Small intestine (tissue), 7 donors: Measurements from ENCODE around the gene ELP2. TPM values are rescaled to one million over a fixed set of nuclear protein-coding genes. Genes with fewer than 3 reads are reported as not detected.
A peak's percentile ranks its signal among the peaks of the same experiment; 100 is the strongest.

Experiments used
- DNase-seq, 2 donors: peaks; one replicate each; pipeline versions ENCODE4 v3.0.0 to v3.0.0-alpha.2; 2013
- FAIRE-seq: peaks from 2 replicates; lab custom pipeline; 2012; peaks lifted over from hg19 to GRCh38; lab: Jason Lieb, UNC
- H3K27ac ChIP-seq, 3 donors: one replicate each; pipeline ENCODE4 v1.5.1; 2013; ENCODE audit warnings: low read length in 2 of 3, mild to moderate bottlenecking in 2 of 3, control low read depth in 1 of 3, inconsistent platforms in 1 of 3, low read depth in 1 of 3, moderate library complexity in 1 of 3
- H3K27me3 ChIP-seq, 3 donors: one replicate each; pipeline ENCODE4 v1.6.1; 2013; ENCODE audit warnings: low read length in 3 of 3, inconsistent platforms in 1 of 3; ENCODE audit not compliant: control insufficient read depth in 3 of 3, insufficient read depth in 3 of 3
- H3K36me3 ChIP-seq, 3 donors: one replicate each; pipeline ENCODE4 v1.6.1; 2013; ENCODE audit warnings: low read length in 3 of 3, inconsistent platforms in 1 of 3, low read depth in 1 of 3, mild to moderate bottlenecking in 1 of 3, moderate library complexity in 1 of 3; ENCODE audit not compliant: control insufficient read depth in 3 of 3, insufficient read depth in 2 of 3
- H3K4me1 ChIP-seq, 3 donors: one replicate each; pipeline ENCODE4 v1.6.1; 2013; ENCODE audit warnings: low read length in 2 of 3, inconsistent platforms in 1 of 3, low read depth in 1 of 3, mild to moderate bottlenecking in 1 of 3, moderate library complexity in 1 of 3; ENCODE audit not compliant: control insufficient read depth in 3 of 3, insufficient read depth in 2 of 3
- H3K4me3 ChIP-seq, 3 donors: one replicate each; pipeline ENCODE4 v1.5.1; 2013; ENCODE audit warnings: low read length in 3 of 3, control low read depth in 1 of 3, inconsistent platforms in 1 of 3, low read depth in 1 of 3, mild to moderate bottlenecking in 1 of 3, moderate library complexity in 1 of 3
- H3K9me3 ChIP-seq, 2 donors: one replicate each; pipeline ENCODE4 v1.6.1; 2013; ENCODE audit warnings: low read depth in 1 of 2, low read length in 1 of 2; ENCODE audit not compliant: control insufficient read depth in 2 of 2, insufficient read depth in 1 of 2
- WGBS, 3 donors: extraction: QIAGEN DNeasy Blood & Tissue Kit; methylation state at CpG; one replicate each; pipeline ENCODE4 v1.1.7; 2013; 5-methylcytosine and 5-hydroxymethylcytosine counted together
- polyA plus RNA-seq, 4 donors: library from polyadenylated mRNA; stranded (reverse) in 3 of 4; unstranded in 1 of 4; fragments of 200-250 nt in 3 of 4; fragments of 120-200 nt in 1 of 4; gene quantifications; one replicate each; pipeline versions ENCODE4 v1.2.1 to v1.2.3, GENCODE V29; 2013
- donor health status: healthy with polysubstance abuse.
- donor health status: control.
- donor health status: control.
- donor health status: Bipolar disorder and iron deficiency.
- donor health status: healthy.

The ELP2 gene
- polyA plus RNA-seq, 4 donors: 30.2 to 93.4 (median 31.7) TPM

GRCh38 chr18:36188916-36189315 lies 59.2 kb downstream of the ELP2 start:
- no peak for FAIRE-seq
- Histone ChIP-seq H3K27me3 (peaks cover 0 to 19% (median 0%) of the 10 kb centered on the region in 3 donors), H3K4me3 (peak overlapping the region in 1 of 3 donors; percentile 89), H3K36me3 (no peaks in the 10 kb centered on the region), H3K9me3 (no peaks in the 10 kb centered on the region), H3K4me1 (peaks cover 0 to 9% (median 0%) of the 10 kb centered on the region in 3 donors), H3K27ac (no peak overlapping the region)
- DNase-seq: peak in 1 of 2 donors; percentile 18
- WGBS, 3 donors: 34 to 61% (median 46%) methylated on average over 3 of the region's 3 CpGs

- WGBS, 3 donors: 54 to 70% (median 55%) methylated on average over 4 of the region's 4 CpGs
- FAIRE-seq (no peak), DNase-seq (no peak)
- Histone ChIP-seq H3K9me3 (no peaks in the 10 kb centered on the region), H3K4me1 (peaks cover 0 to 9% (median 0%) of the 10 kb centered on the region in 3 donors), H3K36me3 (no peaks in the 10 kb centered on the region), H3K27ac (no peak overlapping the region), H3K27me3 (peaks cover 0 to 17% (median 0%) of the 10 kb centered on the region in 3 donors), H3K4me3 (no peak overlapping the region)
Measured at GRCh38 chr18:36189486-36189885, 59.8 kb downstream of the ELP2 start.

- H3K9me3 ChIP-seq: no peaks in the 10 kb centered on the region
- no peak overlapping the region for H3K4me3 ChIP-seq
- no peak for FAIRE-seq
- H3K27me3 ChIP-seq: peaks cover 0 to 17% (median 0%) of the 10 kb centered on the region in 3 donors
- peaks cover 0 to 2% (median 0%) of the 10 kb centered on the region in 3 donors for H3K36me3 ChIP-seq
- no peak overlapping the region for H3K27ac ChIP-seq
- no peak for DNase-seq
- 92 to 96% (median 93%) methylated on average over 3 of the region's 3 CpGs for WGBS, 3 donors
- peaks cover 0 to 9% (median 0%) of the 10 kb centered on the region in 3 donors for H3K4me1 ChIP-seq
Measured at GRCh38 chr18:36191286-36191685, 61.6 kb downstream of the ELP2 start.

- no peak overlapping the region for H3K4me3 ChIP-seq
- 71 to 100% (median 77%) methylated on average over 1 of the region's 1 CpG for WGBS, 3 donors
- H3K36me3 ChIP-seq: peaks cover 0 to 2% (median 0%) of the 10 kb centered on the region in 3 donors
- no peaks in the 10 kb centered on the region for H3K9me3 ChIP-seq
- no peak overlapping the region for H3K27ac ChIP-seq
- H3K4me1 ChIP-seq: peaks cover 0 to 5% (median 0%) of the 10 kb centered on the region in 3 donors
- no peak for DNase-seq
- peaks cover 0 to 14% (median 0%) of the 10 kb centered on the region in 3 donors for H3K27me3 ChIP-seq
- no peak for FAIRE-seq
Measured at GRCh38 chr18:36191711-36192110, 62.0 kb downstream of the ELP2 start.

GRCh38 chr18:36194600-36195315 lies 65.1 kb downstream of the ELP2 start:
- 81 to 85% (median 82%) methylated on average over 8 of the region's 8 CpGs for WGBS, 3 donors

GRCh38 chr18:36195427-36196122 lies 65.9 kb downstream of the ELP2 start:
- H3K36me3 ChIP-seq: peaks cover 0 to 2% (median 0%) of the 10 kb centered on the region in 3 donors
- FAIRE-seq (no peak), DNase-seq (no peak)
- H3K27ac ChIP-seq: no peak overlapping the region
- no peak overlapping the region for H3K4me3 ChIP-seq
- H3K9me3 ChIP-seq: no peaks in the 10 kb centered on the region
- 64 to 87% (median 79%) methylated on average over 3 of the region's 3 CpGs for WGBS, 3 donors
- peaks cover 0 to 13% (median 4%) of the 10 kb centered on the region in 3 donors for H3K4me1 ChIP-seq
- H3K27me3 ChIP-seq: no peaks in the 10 kb centered on the region

More at GRCh38 chr18:36194600-36195315, 65.1 kb downstream of the ELP2 start:
- DNase-seq (no peak), FAIRE-seq (no peak)
- no peak overlapping the region for H3K4me3 ChIP-seq
- H3K27me3 ChIP-seq: no peaks in the 10 kb centered on the region
- H3K27ac ChIP-seq: no peak overlapping the region
- peaks cover 0 to 6% (median 0%) of the 10 kb centered on the region in 3 donors for H3K4me1 ChIP-seq
- no peaks in the 10 kb centered on the region for H3K9me3 ChIP-seq
- peaks cover 0 to 2% (median 0%) of the 10 kb centered on the region in 3 donors for H3K36me3 ChIP-seq

- Histone ChIP-seq H3K4me1 (peaks cover 0 to 19% (median 4%) of the 10 kb centered on the region in 3 donors), H3K27me3 (no peaks in the 10 kb centered on the region), H3K9me3 (no peaks in the 10 kb centered on the region), H3K27ac (no peak overlapping the region), H3K36me3 (peaks cover 0 to 2% (median 0%) of the 10 kb centered on the region in 3 donors), H3K4me3 (no peak overlapping the region)
- no peak for DNase-seq
- FAIRE-seq: no peak
- 69 to 80% (median 71%) methylated on average over 6 of the region's 6 CpGs for WGBS, 3 donors
Measured at GRCh38 chr18:36196238-36196995, 66.7 kb downstream of the ELP2 start.
